NCI-H187 (cell line): ENCODE results near the gene PODXL2.
A peak's percentile ranks its signal among the peaks of the same experiment; 100 is the strongest.

ENCODE experiments used
- DNase-seq, 2 experiments: peaks; one replicate each; lab custom pipeline; 2025; lab: John Stamatoyannopoulos, UW

The PODXL2 gene

DNA sequence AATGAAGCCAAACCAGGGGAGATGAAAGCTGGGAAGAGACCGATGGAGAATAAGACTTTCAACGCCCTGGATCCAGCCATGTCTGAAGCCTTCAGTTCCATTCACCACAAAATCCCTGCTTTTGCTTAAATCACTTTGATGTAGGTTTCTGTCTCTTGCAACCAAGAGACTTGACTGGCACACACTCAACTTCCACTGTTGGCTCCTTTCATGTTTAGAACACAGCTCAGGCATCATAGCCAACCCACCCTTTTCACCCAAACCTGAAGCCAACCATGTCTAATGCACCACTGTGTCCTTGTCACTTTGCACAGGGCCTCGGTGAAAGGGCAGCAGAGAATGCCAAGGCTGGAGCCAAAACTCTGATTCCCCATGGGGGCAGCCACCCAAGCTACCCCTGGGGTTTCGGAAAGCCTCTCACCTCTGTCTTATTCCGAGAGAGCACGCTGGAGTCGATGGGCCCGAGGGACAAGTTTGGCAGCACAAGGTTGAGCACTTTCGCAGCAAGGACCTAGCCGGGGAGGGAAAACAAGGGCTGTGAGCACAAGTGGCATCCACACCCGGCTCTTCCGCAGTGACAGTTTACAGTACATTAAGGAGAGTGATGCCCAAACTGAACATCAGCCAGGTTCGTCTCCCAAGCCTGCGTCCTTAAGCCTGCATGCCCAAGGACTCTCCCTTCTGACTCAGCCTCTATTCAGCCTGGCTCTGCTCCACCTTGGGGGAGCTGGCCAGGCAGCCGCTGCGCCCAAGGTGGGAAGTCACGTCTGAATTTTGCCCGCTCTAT, 81.4 kb downstream of the PODXL2 start:
- DNase-seq = no peak

DNA sequence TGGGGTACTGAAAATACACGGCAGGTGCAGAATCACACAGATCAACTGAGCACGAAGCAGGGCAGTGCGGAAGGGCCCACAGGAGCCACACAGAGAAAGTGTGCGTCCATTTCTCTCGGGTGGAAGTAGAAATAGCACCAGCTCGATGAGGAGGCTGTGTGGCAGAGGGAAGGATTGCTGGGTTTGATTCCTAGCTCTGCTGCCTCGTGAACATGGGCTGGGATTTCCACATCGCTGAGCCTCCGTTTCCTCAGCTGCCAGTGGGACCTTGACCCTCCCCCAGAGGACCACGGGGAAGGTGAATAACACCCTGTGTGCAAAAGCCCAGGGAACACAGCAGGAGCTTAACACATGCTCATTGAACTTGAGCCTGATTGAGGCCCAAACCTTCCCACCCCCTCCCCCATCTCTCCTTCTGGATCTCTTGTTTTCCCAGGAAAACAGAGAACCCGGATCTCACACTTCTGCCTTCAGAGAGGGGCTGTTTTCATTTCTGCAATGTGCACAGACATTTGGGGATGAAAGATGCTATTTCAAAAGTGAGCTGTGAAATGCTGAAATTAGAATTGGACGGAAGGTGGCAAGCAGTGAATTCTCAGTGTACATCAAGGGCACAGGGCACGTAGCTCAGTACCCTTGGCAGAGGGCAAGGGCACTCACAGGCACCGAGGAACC, 82.2 kb downstream of the PODXL2 start:
- no peak for DNase-seq

DNA sequence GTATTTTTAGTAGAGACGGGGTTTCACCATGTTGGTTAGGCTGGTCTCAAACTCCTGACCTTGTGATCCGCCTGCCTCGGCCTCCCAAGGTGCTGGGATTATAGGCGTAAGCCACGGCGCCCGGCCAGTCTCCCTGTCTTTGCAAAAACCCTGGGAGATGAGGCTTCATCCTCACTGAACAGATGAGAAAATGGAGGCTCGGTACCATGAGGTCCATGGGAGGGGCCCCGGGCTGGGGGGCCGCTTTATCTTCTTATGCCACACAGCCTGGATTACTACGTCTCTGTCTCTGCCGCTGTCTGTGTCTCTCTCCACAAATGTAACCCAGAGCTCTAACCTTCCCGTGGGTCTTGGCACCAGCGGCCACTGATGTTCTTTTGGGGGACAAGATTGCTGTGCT, 82.9 kb downstream of the PODXL2 start:
- no peak for DNase-seq

DNA sequence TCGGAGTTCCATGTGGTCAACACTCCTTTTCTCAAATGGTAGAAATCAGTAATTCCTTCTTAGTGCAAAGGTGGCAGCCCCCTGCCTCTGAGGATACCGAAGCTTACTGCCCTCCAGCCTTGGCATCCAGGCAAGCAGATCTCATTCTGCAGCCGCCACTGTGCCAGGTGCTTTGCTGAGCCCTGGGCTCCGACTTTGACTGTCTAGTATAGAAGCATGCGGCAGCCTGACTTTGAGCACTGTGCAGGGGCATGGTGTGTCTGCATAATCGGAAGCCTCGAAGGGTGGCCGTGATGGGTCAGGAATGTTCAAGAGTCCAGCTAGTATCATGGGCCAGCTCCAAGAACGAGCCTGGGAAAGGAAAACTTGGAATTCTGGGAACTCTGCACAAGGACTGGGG, 83.5 kb downstream of the PODXL2 start:
- no peak for DNase-seq

DNA sequence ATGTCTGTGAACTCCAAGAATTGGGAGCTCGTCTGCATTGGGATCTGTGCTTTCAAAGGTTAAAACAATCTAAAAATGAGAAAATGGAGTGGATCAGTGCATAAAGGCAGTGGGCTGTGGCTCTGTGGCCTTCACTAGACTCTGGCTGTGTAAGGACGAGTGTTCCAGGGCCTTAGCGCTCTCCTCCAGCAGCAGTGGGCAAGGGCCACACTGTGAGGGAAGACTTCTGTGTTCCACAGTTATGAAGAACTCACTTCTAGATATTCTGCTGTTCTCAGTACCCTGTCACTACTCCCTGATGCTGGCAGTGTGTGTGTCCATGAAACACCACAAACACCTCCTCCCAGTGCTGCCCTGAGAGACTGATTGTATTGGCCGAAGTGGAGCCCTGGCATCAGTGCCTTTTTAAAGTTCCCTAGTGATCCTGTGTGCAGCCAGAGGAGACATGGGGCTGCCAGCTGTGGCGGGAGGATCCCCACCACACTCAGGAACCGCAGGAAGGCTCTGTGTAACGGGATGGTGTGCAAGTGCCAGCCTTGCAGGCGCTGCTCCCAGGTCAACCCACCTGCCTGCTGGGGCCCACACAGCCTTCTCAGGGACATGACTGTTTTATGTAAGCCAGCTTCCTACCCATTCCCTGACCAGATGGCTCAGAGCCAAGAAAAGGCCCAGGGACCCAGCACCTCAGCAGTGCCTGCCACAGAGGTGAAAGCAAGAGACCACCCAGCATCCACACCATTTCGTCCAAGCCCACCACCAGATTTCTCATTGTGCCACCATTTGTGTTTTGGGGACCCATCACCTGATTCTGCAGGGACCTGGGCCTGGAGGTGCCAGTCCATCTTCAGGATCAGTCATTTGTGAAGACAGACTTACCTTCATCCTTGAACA, 84.1 kb downstream of the PODXL2 start:
- DNase-seq = no peak

DNA sequence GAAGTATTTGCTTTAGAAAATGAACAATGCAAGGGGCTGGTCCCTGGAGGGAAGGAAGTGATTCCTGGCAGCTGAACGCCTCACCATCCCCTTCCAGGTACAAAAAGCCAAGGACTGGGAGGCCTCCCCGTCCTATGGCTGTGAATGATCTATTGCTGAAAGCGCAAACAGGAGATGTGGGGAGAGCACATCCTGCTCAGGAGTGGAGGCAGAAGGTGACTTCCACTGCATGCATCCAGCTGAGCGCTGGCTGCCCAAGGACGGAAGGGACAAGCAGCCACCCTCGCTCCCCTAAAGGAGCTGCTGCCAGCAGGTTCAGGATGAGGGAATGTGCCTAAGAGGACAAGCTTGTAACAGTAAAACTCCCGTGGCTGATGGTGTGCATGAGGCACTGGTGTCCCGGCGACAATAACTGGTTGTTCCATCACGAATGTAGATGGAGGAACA, 85.2 kb downstream of the PODXL2 start:
- peak in 1 of 2 experiments; percentile 38 for DNase-seq

DNA sequence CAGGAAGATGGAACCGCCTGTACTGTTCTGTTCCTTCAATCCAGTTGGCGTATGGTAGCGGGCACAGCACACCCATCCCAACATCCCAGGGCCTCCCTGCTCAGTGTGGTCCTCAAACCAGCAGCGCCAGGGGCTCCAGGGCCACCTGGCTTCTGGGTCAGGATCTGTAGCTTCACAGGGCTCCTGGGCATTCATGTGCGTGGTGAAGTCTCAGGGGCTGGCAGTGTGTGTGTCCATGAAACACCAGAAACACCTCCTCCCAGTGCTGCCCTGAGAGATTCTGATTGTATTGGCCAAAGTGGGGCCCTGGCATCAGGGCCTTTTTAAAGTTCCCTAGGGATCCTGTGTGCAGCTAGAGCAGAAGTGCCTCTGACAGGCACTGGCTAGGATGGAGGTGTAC, 85.9 kb downstream of the PODXL2 start:
- no peak for DNase-seq

DNA sequence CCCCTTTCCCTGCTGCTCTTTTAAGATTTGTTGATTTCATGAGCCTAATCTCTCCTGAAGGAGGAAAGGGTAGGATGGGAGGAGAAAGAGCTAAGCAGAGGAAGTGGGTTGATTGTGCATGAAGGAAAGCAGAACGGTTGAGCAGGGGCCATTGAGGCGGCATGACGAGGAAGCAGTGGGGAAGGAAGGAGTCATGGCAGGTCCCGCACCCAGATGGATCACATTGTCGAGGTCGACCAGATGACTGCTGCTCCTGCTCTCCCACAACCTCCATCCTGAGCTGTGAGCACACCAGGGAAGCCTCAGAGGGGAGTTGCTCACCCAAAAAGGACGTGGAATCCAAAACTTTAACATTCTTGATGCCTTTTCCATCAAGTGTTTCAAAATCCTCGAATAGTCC, 86.5 kb downstream of the PODXL2 start:
- no peak for DNase-seq

DNA sequence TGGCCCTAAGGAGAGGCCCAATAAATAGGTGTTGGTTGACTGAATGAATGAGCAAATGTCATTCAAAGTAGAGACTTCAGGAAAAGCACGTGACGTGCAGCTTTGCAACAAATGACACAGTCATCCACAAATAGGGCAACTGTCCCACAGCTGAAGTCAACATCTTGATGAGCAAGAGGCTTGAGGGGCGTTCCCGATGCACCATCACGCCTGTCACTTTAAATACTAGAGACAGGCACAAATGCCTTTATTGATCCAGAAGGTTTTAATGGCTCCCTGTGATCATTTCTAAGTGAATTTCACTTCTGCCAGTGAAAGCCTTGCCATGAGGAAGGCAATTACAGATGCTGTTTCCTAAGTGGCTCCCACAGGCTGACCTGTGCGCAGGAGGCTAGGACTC, 87.4 kb downstream of the PODXL2 start:
- DNase-seq = no peak

DNA sequence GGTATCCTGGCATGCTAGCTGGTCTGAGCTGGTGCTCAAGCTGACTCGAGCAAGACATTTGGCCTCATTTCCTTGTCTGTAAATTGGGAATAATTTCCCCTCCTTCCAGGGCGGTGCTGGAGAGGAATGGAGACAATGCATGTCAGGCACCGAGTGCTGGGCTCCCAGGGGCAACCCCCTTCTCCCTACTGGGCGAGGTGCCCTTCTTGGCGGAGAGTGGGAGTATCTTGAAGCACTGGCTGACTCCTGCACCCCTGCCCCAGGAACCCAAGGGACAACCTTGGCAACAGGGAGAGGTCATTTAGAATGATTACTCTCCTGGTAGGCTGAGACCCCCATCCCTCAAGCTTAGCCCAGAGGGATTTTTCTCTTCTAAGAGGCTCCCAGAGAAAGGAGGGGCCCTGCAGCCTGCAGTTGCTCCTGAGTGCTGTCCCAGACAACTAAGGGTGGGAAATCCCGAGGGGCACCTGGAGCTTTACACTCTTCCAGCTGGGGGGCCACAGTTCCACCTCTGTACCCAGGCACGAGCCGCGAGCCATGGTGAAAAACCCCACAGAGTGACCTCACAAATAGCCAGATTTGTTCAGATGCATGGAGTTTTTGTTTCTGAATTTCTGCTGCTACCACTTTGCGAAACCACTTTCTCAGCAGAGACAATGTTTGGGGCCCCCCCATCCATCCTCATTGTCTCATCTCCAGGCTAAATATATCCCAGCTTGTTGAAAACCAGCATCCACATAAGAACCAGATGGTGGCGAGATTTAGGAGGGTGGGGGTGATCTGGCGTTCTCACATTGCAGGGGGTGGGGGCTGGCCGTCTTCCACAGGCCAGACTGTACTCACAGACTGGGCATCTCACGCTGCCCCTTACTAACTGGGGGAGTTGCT, 88.6 kb downstream of the PODXL2 start:
- DNase-seq = no peak

DNA sequence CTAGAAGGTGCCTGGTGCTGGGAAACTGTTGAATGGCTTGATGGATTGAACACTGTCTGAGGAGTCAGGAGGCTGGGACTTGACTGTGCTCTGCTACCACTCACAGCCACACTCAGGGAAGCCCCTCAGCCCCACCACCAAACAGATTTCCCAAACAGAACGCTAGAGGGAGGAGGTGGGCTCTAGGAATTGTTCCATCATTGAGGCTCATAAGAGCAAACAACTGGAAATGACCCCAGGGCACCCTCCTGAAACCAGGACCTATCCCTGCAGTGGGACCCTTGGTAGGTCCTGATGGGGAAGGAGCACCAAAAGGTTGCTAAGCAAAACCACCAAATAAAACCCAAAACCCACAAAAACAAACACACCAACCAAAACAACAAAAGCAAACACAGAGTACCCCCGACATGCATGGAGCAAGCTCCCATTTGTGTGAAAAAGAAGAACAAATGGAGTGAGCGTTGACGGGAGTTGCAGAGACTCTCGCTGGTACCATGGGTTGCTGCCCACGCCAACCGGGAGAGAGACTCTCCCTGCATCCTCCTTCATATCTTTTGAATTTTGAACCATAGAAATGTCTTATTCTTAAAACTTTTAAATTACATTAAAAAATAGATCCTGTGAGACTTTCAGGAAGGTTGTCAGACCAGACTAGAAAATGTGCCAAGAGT, 89.4 kb downstream of the PODXL2 start:
- DNase-seq = no peak

DNA sequence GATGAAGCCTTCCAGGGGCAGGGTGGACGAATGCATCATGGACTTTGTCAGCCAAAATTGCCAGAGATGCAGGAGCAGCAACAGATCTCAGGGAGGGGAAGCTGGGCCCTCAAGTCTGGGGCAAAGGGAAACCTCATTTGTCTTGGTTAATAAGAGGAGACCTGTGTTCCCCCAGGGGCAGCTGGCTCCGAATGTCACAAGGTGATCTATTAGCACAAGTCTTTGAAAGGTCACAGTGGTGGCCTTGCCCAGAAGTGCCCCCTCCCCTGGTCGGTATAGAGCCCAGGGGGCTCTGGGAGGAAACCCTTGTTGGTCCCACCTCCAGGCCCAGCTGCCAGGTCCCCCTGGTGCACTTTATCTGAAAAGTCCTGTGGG, 89.9 kb downstream of the PODXL2 start:
- DNase-seq = no peak

DNA sequence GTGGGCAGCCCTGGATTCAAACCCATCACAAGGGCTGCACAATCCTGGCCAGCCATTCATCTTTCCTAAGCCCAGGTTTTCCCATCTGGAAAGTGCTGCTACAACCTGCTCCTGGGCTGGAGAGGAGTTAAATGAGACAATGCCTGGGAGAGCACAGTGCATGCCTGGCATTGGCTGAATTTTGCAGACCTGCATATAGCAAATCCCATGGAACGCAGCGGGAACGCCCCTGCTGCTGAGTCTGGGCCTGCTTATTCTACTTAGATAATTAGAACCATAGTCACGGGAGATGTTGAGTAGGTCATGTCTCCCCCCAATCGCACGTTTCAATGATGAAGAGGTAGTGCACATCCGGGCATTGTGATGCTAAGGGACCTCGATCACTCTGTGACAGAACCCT, 90.4 kb downstream of the PODXL2 start:
- DNase-seq = no peak

DNA sequence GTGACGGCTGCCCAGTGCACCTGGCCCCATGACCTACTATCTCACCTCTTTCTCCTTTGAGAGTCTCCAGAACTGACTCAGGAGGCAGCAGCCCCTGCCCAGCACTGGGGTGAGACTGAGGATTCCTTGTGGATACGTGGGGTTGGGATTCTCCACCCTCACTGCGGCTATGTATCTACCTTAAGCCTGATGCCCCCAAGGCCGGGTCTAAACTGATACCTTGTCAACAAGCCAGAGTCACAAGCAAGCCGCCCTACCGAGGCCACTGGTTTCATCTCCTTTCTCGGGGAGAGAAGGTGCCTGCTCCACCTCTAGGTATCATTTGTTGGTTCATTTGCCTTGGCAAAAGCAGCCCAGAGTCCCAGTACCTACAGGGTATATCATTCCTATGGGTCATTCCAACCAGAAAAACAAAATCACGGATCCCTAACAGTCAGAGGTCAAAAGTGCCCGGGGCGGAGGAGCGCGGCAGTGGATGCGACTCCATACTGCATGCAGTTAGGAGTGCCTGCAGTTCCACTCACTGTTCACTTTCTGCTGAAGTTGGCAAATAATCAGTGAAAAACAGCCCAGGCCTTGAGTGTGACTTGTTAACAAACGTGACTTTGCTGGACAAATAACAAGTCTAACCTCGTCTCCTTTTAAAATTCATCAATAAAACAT, 91.3 kb downstream of the PODXL2 start:
- no peak for DNase-seq

DNA sequence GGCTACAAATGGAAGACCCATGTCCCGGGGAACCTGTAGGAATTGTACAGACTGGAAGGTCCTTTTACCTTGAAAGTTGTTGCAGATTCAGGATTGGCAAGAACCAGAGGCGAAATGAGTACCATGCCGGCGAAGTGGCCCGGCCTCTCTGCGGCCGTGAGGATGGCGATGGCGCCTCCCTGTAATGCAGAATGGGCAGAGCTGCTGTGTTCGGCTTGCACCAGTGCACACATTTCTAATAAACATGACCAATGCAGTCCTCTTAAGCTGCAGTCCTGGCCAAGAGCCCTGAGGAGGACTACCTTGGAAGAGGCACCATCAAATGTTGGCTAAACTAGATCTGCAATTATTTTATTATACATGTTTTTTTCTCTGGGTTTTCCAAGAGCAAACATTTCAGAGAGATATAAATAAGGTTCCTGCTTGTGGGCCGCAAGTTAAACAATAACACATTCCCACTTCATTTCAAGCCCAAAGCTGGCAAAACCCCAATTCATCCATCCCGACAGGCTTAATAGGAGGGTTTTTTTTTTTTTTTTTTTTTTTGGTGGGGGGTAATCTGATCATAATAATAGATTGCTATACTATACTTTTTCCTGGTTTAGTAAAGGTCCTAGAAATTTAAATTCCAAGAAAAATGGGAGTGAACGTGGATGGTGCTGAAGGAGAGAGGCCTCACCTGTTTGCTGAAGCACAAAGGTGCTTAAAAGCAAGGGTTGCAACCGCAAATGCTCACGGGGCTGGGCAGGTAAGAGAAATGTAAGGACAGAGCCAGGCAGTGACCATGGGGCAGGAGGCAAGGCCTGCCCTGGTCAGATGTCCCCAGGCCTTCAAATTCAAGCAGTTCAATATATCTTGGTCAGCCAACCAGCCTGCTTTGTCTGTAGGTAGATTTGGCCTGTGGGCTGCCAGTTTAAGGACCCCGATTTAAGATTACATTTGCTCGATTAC, 92.3 kb downstream of the PODXL2 start:
- no peak for DNase-seq

DNA sequence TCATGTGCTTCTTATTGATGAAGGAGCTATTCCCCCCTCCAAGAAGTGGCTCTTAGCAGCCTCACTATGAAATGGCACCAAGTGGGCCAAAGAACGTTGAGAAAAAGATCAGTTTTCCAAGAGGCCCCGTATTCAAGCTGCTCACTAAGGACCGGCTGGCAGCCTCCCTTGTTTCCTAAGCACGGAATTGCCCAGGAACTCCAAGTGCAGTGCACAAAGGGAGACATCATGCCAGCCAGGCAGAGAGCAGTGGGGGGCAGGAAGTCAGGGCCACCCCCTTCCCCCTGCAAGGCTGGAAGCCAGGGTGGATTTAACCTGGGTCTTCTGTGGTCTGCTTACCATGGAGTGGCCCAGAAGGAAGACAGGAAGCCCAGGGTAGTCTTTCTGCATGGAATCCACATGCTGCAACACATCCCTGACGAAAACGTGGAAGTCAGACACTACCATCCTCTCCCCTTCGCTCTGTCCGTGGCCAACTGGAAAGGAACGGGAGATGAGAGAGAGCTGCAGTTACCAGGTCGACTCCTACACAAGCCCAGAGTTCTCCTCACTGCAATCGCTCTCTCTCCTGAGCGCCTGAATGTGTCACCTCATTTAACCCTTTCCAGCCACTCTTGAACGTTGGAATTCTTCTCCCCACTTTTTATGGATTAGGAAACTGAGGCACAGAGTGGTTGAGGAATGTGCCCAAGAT, 93.3 kb downstream of the PODXL2 start:
- no peak for DNase-seq
